ENCODE measurements around the gene ZNF219.

The ZNF219 gene

DNA sequence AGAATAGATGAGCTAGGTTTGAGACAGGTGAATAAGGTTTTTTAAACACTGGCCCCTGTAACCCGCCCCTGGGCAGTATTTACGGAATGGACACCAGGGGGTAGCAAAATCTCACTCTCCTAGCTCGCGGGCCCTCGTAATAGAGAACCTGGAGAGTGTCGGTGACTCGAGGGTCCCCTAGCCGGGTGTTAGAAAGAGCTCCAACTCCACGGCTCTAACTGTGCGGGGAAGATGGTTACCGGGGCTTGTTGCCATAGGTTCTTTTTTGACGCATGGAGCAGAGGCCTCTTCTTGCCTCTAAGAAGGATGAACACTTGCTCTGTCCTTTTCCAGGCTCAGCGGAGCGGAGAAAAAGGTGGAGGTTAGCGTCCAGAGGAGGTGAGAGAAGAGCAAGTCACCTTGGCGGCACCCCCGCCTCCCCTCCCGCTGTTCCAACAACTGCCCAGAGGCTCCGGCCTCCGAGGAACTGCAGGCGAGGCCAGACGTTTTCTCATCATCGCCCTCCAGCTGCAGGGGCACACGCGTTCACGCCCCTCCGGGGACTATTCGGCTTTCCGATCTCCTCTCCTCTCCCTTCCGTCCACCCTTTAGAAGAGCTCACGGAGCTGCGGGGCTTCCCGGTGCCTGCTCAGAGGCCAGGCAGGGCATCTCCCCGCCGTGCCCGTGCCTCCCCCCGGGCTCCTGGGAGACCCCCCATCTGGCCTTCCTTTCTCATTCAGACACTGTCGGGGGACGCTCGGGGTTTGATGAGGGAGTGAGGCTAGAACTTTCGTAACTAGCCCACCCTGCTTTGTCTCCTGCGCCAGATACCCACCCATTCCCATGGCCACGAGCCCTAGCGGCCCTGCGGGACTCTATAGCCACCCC lies 29.7 kb downstream of the ZNF219 start:
- TF ChIP-seq, protein P1, sequence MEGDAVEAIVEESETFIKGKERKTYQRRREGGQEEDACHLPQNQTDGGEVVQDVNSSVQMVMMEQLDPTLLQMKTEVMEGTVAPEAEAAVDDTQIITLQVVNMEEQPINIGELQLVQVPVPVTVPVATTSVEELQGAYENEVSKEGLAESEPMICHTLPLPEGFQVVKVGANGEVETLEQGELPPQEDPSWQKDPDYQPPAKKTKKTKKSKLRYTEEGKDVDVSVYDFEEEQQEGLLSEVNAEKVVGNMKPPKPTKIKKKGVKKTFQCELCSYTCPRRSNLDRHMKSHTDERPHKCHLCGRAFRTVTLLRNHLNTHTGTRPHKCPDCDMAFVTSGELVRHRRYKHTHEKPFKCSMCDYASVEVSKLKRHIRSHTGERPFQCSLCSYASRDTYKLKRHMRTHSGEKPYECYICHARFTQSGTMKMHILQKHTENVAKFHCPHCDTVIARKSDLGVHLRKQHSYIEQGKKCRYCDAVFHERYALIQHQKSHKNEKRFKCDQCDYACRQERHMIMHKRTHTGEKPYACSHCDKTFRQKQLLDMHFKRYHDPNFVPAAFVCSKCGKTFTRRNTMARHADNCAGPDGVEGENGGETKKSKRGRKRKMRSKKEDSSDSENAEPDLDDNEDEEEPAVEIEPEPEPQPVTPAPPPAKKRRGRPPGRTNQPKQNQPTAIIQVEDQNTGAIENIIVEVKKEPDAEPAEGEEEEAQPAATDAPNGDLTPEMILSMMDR (IDR thresholded peaks at IDR 0.05; ENCODE audit: insufficient read depth, low read length, poor library complexity, severe bottlenecking): peak; percentile 58
- Histone ChIP-seq H3K4me3 (replicated peaks; ENCODE audit: low read depth, low read length) (no peak overlapping the region), H3K36me3 (ENCODE audit: control insufficient read depth, insufficient read depth, low read length) (no peaks in the 10 kb centered on the region), H3K27me3 (replicated peaks; ENCODE audit: control insufficient read depth, insufficient read depth, low read length) (peaks cover 5% of the 10 kb centered on the region)
- DNase-seq (ENCODE audit: extremely low read depth, insufficient read length): no peak

DNA sequence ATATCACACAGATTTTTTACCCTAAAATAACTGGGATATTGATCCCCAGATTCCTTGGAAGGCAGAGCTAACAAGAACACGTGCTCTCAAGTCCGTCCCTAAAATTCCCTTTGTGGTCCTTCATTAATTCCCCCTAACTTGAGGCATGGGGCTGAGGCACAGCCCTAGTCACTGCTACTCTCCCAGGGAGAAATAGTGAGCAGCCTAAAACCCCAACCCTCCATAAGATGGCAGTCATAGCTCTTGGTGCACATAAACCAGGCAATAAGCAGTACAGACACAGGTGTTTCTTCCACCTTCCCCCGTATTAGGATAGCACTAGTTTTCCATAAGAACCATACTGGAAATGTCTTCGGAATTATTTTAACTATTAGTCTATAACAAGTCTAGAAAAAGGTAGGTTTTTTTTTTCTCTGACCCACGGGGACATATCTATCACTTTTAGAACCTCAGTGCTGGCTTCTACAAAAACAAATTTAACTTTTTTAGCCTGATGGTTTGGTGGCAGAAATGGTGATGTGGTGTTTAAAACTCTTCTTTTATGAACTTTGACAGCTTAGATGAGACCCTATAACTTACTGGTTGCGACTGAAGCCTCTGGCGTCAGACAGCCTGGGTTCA lies 31.5 kb downstream of the ZNF219 start:
- peaks cover 3% of the 10 kb centered on the region for H3K27me3 ChIP-seq (replicated peaks; ENCODE audit: control insufficient read depth, insufficient read depth, low read length)
- H3K36me3 ChIP-seq (ENCODE audit: control insufficient read depth, insufficient read depth, low read length): no peaks in the 10 kb centered on the region
- DNase-seq (ENCODE audit: extremely low read depth, insufficient read length): no peak
- TF ChIP-seq, protein P1 (IDR thresholded peaks at IDR 0.05; ENCODE audit: insufficient read depth, low read length, poor library complexity, severe bottlenecking): peak; percentile 41
- H3K4me3 ChIP-seq (replicated peaks; ENCODE audit: low read depth, low read length): no peak overlapping the region

DNA sequence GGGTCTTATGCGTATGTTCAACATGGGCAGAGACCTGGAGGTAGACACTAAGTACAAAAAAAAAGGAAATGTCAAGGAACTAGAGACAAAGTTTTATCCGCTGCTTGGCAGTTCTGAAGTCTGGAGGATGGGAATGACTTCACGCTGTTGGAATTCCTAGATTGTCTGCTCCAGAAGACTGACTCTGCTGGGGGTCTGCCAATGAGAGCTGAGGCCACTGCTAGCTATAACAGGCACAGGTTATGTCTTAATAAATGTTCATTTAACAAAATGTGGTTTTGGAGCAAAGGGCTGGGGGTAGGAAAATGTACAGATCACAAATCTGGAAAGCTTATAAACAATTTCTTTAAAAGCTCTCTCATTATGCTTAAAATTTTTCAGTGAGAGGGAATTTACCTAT lies 35.0 kb downstream of the ZNF219 start:
- Histone ChIP-seq H3K36me3 (ENCODE audit: control insufficient read depth, insufficient read depth, low read length) (no peaks in the 10 kb centered on the region), H3K27me3 (replicated peaks; ENCODE audit: control insufficient read depth, insufficient read depth, low read length) (no peaks in the 10 kb centered on the region; the same call in 1 of the 2 replicates), H3K4me3 (replicated peaks; ENCODE audit: low read depth, low read length) (no peak overlapping the region)
- no peak for DNase-seq (ENCODE audit: extremely low read depth, insufficient read length)
- TF ChIP-seq, protein P1 (IDR thresholded peaks at IDR 0.05; ENCODE audit: insufficient read depth, low read length, poor library complexity, severe bottlenecking): no peak

DNA sequence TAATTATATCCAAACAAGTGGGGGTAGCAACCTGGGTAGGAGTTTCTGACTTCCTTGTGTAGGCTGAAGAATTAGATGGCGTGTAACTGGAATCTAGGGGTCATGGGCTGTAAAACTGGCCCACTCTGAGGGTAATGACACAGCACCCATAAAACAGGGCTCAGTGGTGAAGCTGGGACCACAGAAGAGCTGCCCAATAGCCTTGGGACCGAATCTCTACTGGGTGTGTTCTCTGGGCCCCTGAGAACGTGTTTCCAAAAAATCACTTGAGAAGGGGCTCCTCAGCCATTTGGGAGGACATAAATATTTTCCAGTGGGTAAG lies 37.1 kb downstream of the ZNF219 start:
- Histone ChIP-seq H3K27me3 (replicated peaks; ENCODE audit: control insufficient read depth, insufficient read depth, low read length) (no peaks in the 10 kb centered on the region; the same call in 1 of the 2 replicates), H3K36me3 (ENCODE audit: control insufficient read depth, insufficient read depth, low read length) (no peaks in the 10 kb centered on the region), H3K4me3 (replicated peaks; ENCODE audit: low read depth, low read length) (no peak overlapping the region)
- no peak for DNase-seq (ENCODE audit: extremely low read depth, insufficient read length)
- TF ChIP-seq, protein P1 (IDR thresholded peaks at IDR 0.05; ENCODE audit: insufficient read depth, low read length, poor library complexity, severe bottlenecking): no peak

DNA sequence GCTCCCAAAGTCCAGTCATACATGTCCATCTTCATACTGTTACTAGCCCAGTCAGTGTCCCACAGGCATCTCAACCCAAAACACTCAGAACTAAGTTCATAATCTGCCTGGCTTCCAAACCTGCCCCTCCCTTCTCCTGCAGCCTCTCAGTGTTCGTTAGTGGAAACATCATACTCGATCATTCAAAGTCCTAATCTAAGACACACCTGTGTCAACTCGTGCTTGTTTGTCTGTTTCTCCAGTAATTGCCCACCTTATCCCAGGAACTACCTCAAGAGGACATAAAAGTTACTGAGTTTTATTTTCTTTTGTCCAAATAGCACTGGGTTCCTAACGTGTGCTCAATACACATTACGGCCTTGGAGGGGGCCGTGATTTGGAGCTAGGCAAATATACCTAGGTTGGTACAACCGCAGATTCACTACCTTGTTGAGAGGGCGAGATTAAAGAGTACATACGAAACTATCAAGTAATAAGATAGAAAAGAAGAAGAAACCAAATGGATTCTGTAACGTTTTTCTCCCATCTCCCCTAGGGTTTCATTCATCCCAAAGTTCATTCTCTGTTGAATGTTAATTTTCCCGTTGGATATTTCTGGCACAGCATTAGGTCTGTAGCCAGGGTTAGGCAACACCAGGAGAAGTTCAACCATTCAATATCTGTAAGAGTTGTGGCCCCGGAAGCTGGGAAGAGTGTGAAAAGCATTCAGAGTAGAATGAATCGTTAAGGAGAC lies 37.7 kb downstream of the ZNF219 start:
- no peak for DNase-seq (ENCODE audit: extremely low read depth, insufficient read length)
- TF ChIP-seq, protein P1 (IDR thresholded peaks at IDR 0.05; ENCODE audit: insufficient read depth, low read length, poor library complexity, severe bottlenecking): no peak
- Histone ChIP-seq H3K27me3 (replicated peaks; ENCODE audit: control insufficient read depth, insufficient read depth, low read length) (no peaks in the 10 kb centered on the region; the same call in 1 of the 2 replicates), H3K4me3 (replicated peaks; ENCODE audit: low read depth, low read length) (no peak overlapping the region), H3K36me3 (ENCODE audit: control insufficient read depth, insufficient read depth, low read length) (no peaks in the 10 kb centered on the region)

All from GM06990 (cell line).